ENCODE measurements around the gene SORD.
A peak's percentile ranks its signal among the peaks of the same experiment; 100 is the strongest.
"Not testable (repeated sequence)": the region's sequence is repeated elsewhere in the genome, so short reads cannot be mapped to it uniquely, and the experiment has no call there.

The SORD gene

DNA sequence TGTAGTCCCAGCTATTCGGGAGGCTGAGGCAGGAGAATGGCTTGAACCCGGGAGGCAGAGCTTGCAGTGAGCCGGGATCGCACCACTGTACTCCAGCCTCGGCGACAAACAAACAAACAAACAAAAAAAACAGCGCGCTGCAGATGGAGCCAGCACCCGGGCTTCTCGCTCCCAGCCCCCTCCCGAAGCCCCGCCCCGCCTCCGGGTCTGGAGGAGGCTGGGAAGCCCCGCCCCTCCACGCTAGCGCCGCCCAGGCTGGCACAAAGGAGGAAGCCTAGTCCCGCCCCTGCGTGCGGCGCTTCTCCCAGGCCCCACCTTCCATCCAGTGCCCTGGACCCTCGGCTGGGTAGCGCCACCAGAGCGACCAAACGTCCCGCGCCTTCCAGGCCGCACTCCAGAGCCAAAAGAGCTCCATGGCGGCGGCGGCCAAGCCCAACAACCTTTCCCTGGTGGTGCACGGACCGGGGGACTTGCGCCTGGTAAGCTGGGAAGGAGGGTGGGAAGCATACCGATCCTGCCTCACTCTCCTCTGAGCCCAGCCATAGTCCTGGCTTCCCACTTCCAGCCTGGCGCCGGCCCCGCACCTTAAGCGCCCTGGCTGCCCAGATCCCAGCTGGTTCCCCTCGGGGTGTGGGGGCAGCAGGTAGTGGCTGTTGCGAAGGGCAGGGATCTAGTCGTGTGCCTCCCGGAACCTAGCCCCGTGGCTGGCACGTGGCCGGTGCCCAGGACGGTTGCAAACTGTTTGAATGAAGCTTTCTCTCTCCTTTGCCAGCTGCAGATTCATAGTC is at the start of gene SORD:
TSS of gene SORD (plus strand) at position 325 of the 788 bp plus-strand sequence. CDS start at position 414, 89 bp downstream.
- H3K4me3 ChIP-seq (ENCODE audit: low read depth in 1 of 2, low read length in 2 of 2) = peak within 1 kb of the TSS; percentile 72 to 75
- peak within 1 kb of the TSS; percentile 31 for H3K27ac ChIP-seq (ENCODE audit: low read length)
- no peaks in the 10 kb centered on the region for H3K9me3 ChIP-seq (ENCODE audit: control insufficient read depth in 1 of 2, low read length in 2 of 2)
- no peaks in the 10 kb centered on the region for H3K36me3 ChIP-seq (ENCODE audit: control insufficient read depth in 1 of 2, insufficient read depth in 2 of 2, low read length in 2 of 2)
- no peaks in the 10 kb centered on the region for H3K27me3 ChIP-seq (ENCODE audit: low read depth, low read length)
- peaks cover 4 to 8% of the 10 kb centered on the region in 2 donors for H3K4me1 ChIP-seq (ENCODE audit: control insufficient read depth in 1 of 2, insufficient read depth in 2 of 2, low read length in 2 of 2)

- H3K9me3 ChIP-seq (ENCODE audit: control insufficient read depth in 1 of 2, low read length in 2 of 2); H3K36me3 ChIP-seq (ENCODE audit: control insufficient read depth in 1 of 2, insufficient read depth in 2 of 2, low read length in 2 of 2); H3K27ac ChIP-seq (ENCODE audit: low read length): not testable (repeated sequence)
Observed at GRCh38 chr15:44976183-44976582, 46.8 kb upstream of the SORD start.

GRCh38 chr15:44977781-44978180 is 45.2 kb upstream of the SORD start:
- not testable (repeated sequence) for H3K9me3 ChIP-seq (ENCODE audit: control insufficient read depth in 1 of 2, low read length in 2 of 2); H3K27me3 ChIP-seq (ENCODE audit: low read depth, low read length); H3K36me3 ChIP-seq (ENCODE audit: control insufficient read depth in 1 of 2, insufficient read depth in 2 of 2, low read length in 2 of 2)

More at GRCh38 chr15:44976183-44976582, 46.8 kb upstream of the SORD start:
- not testable (repeated sequence) for H3K4me3 ChIP-seq (ENCODE audit: low read depth in 1 of 2, low read length in 2 of 2); H3K27me3 ChIP-seq (ENCODE audit: low read depth, low read length); H3K4me1 ChIP-seq (ENCODE audit: control insufficient read depth in 1 of 2, insufficient read depth in 2 of 2, low read length in 2 of 2)

GRCh38 chr15:44979617-44980339 is 43.2 kb upstream of the SORD start:
- H3K27ac ChIP-seq (ENCODE audit: low read length); H3K9me3 ChIP-seq (ENCODE audit: control insufficient read depth in 1 of 2, low read length in 2 of 2); H3K4me1 ChIP-seq (ENCODE audit: control insufficient read depth in 1 of 2, insufficient read depth in 2 of 2, low read length in 2 of 2); H3K4me3 ChIP-seq (ENCODE audit: low read depth in 1 of 2, low read length in 2 of 2); H3K27me3 ChIP-seq (ENCODE audit: low read depth, low read length); H3K36me3 ChIP-seq (ENCODE audit: control insufficient read depth in 1 of 2, insufficient read depth in 2 of 2, low read length in 2 of 2): not testable (repeated sequence)

More at GRCh38 chr15:44977781-44978180, 45.2 kb upstream of the SORD start:
- H3K4me3 ChIP-seq (ENCODE audit: low read depth in 1 of 2, low read length in 2 of 2); H3K27ac ChIP-seq (ENCODE audit: low read length); H3K4me1 ChIP-seq (ENCODE audit: control insufficient read depth in 1 of 2, insufficient read depth in 2 of 2, low read length in 2 of 2): not testable (repeated sequence)

DNA sequence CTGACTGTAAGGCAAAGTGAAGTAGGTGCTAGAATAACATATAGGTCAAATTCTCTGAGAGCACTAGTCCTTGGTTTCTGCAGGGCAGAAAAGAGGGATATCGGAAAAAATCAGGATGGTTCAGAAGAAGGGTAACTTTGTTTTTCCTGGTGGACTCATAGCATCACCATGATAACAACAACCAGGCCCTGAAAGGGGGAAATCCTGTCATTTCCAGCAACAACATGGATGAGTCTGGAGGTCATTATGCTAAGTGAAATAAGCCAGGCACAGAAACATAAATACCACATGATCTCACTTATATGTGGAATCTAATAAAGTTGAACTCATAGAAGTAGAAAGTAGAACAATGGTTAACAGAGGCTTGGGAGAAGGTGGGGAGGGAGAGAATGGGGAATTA is 38.9 kb upstream of the SORD start:
- H3K36me3 ChIP-seq (ENCODE audit: control insufficient read depth in 1 of 2, insufficient read depth in 2 of 2, low read length in 2 of 2) = not testable (repeated sequence)

DNA sequence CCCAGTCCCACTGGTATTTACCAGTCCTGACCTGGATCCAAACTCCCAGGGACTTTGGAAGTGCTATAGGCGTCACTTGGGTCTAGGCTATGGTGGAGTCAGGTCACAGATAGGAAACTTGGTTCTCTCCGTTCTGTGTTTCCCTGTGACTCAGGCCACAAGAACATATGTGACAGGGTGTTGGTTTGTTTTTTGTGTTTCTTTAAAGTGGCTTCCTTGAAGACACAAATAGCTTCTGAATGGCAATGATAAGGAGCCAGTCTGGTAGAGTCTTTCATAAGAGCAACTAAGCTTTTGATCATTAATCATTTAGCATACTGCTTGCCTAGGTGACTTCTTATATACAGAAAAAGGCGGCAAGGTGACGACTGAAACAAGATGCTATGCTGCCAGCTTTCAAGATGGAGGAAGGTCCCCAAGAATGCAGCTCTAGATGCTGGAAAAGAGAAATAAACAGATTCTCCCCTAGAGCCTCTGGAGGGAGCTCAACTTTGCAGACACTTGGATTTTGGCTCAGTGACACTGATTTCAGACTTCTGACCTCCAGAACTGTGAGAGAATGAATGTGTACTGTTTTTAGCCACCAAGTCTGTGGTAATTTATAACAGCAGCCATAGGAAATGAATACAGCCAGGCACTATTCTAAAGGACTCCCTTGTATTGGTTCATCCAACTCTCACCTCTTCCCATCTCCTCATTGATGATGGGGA is 36.5 kb upstream of the SORD start:
- not testable (repeated sequence) for H3K36me3 ChIP-seq (ENCODE audit: control insufficient read depth in 1 of 2, insufficient read depth in 2 of 2, low read length in 2 of 2); H3K27ac ChIP-seq (ENCODE audit: low read length); H3K9me3 ChIP-seq (ENCODE audit: control insufficient read depth in 1 of 2, low read length in 2 of 2); H3K4me1 ChIP-seq (ENCODE audit: control insufficient read depth in 1 of 2, insufficient read depth in 2 of 2, low read length in 2 of 2); H3K27me3 ChIP-seq (ENCODE audit: low read depth, low read length); H3K4me3 ChIP-seq (ENCODE audit: low read depth in 1 of 2, low read length in 2 of 2)

More for the DNA sequence above, 38.9 kb upstream of the SORD start:
- H3K27ac ChIP-seq (ENCODE audit: low read length); H3K4me3 ChIP-seq (ENCODE audit: low read depth in 1 of 2, low read length in 2 of 2); H3K9me3 ChIP-seq (ENCODE audit: control insufficient read depth in 1 of 2, low read length in 2 of 2); H3K4me1 ChIP-seq (ENCODE audit: control insufficient read depth in 1 of 2, insufficient read depth in 2 of 2, low read length in 2 of 2); H3K27me3 ChIP-seq (ENCODE audit: low read depth, low read length): not testable (repeated sequence)

- H3K36me3 ChIP-seq (ENCODE audit: control insufficient read depth in 1 of 2, insufficient read depth in 2 of 2, low read length in 2 of 2); H3K4me1 ChIP-seq (ENCODE audit: control insufficient read depth in 1 of 2, insufficient read depth in 2 of 2, low read length in 2 of 2); H3K27ac ChIP-seq (ENCODE audit: low read length); H3K27me3 ChIP-seq (ENCODE audit: low read depth, low read length); H3K4me3 ChIP-seq (ENCODE audit: low read depth in 1 of 2, low read length in 2 of 2); H3K9me3 ChIP-seq (ENCODE audit: control insufficient read depth in 1 of 2, low read length in 2 of 2): not testable (repeated sequence)
Observed at GRCh38 chr15:44987711-44988110, 35.3 kb upstream of the SORD start.

GRCh38 chr15:44988184-44988869 is 34.7 kb upstream of the SORD start:
- H3K4me3 ChIP-seq (ENCODE audit: low read depth in 1 of 2, low read length in 2 of 2); H3K4me1 ChIP-seq (ENCODE audit: control insufficient read depth in 1 of 2, insufficient read depth in 2 of 2, low read length in 2 of 2); H3K27ac ChIP-seq (ENCODE audit: low read length); H3K36me3 ChIP-seq (ENCODE audit: control insufficient read depth in 1 of 2, insufficient read depth in 2 of 2, low read length in 2 of 2); H3K9me3 ChIP-seq (ENCODE audit: control insufficient read depth in 1 of 2, low read length in 2 of 2); H3K27me3 ChIP-seq (ENCODE audit: low read depth, low read length): not testable (repeated sequence)

DNA sequence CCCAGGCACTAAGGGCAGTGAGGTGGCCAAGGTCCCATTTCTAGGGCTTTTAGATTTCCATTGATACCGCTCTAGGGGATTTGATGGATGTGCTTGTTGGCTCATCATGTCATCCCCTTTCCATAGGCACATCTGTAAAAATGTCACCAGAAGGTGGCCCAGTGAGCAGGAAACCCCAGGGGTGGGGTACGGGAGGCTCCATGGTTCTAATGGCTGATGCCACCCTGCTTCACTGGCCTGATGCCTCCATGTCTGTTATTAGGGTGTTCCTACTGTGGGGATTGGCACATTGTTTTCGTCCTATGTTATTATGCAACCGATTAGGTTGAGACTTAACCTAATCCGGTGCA is 34.1 kb upstream of the SORD start:
- H3K4me3 ChIP-seq (ENCODE audit: low read depth in 1 of 2, low read length in 2 of 2); H3K9me3 ChIP-seq (ENCODE audit: control insufficient read depth in 1 of 2, low read length in 2 of 2); H3K27me3 ChIP-seq (ENCODE audit: low read depth, low read length); H3K4me1 ChIP-seq (ENCODE audit: control insufficient read depth in 1 of 2, insufficient read depth in 2 of 2, low read length in 2 of 2); H3K36me3 ChIP-seq (ENCODE audit: control insufficient read depth in 1 of 2, insufficient read depth in 2 of 2, low read length in 2 of 2); H3K27ac ChIP-seq (ENCODE audit: low read length): not testable (repeated sequence)

GRCh38 chr15:44997632-44998031 is 25.4 kb upstream of the SORD start:
- not testable (repeated sequence) for H3K36me3 ChIP-seq (ENCODE audit: control insufficient read depth in 1 of 2, insufficient read depth in 2 of 2, low read length in 2 of 2); H3K27me3 ChIP-seq (ENCODE audit: low read depth, low read length); H3K4me3 ChIP-seq (ENCODE audit: low read depth in 1 of 2, low read length in 2 of 2); H3K4me1 ChIP-seq (ENCODE audit: control insufficient read depth in 1 of 2, insufficient read depth in 2 of 2, low read length in 2 of 2); H3K9me3 ChIP-seq (ENCODE audit: control insufficient read depth in 1 of 2, low read length in 2 of 2); H3K27ac ChIP-seq (ENCODE audit: low read length)

- Histone ChIP-seq H3K27ac (ENCODE audit: low read length) (no peak overlapping the region), H3K4me3 (ENCODE audit: low read depth in 1 of 2, low read length in 2 of 2) (no peak overlapping the region), H3K9me3 (ENCODE audit: control insufficient read depth in 1 of 2, low read length in 2 of 2) (no peaks in the 10 kb centered on the region), H3K27me3 (ENCODE audit: low read depth, low read length) (no peaks in the 10 kb centered on the region), H3K36me3 (ENCODE audit: control insufficient read depth in 1 of 2, insufficient read depth in 2 of 2, low read length in 2 of 2) (no peaks in the 10 kb centered on the region), H3K4me1 (ENCODE audit: control insufficient read depth in 1 of 2, insufficient read depth in 2 of 2, low read length in 2 of 2) (no peaks in the 10 kb centered on the region)
Observed at GRCh38 chr15:44999105-44999504, 23.9 kb upstream of the SORD start.

Measured in muscle layer of duodenum (tissue), 2 donors.